CD14-positive monocyte (primary cell): ENCODE data around the gene RPS6KA6. TPM values are rescaled to one million over a fixed set of nuclear protein-coding genes. Genes with fewer than 3 reads are reported as not detected.

Experiments used
- DNase-seq, 3 donors: peaks; one replicate each; pipeline ENCODE4 v3.0.0-alpha.2; 2011 to 2022
- H2AFZ ChIP-seq: 2 replicates; pipeline ENCODE4 v1.6.0; 2012; ENCODE audit warnings: mild to moderate bottlenecking, low read depth, low read length, inconsistent platforms; ENCODE audit not compliant: insufficient read depth, poor library complexity, severe bottlenecking
- H3K27ac ChIP-seq, 2 donors: 1 replicate in 1 of 2; 2 replicates in 1 of 2; pipeline ENCODE4 v1.5.1; 2012 to 2013; ENCODE audit warnings: low read length in 2 of 2, control low read depth in 1 of 2, inconsistent platforms in 1 of 2, low read depth in 1 of 2, mild to moderate bottlenecking in 1 of 2
- H3K27me3 ChIP-seq, 2 donors: one replicate each; pipeline versions ENCODE4 v1.6.0 to v1.6.1; 2011 to 2013; ENCODE audit warnings: low read length in 2 of 2; ENCODE audit not compliant: control insufficient read depth in 2 of 2, insufficient read depth in 2 of 2
- H3K36me3 ChIP-seq, 2 donors: replicated peaks in 1 of 2; 1 replicate in 1 of 2; 2 replicates in 1 of 2; pipeline versions ENCODE4 v1.5.1 to v1.6.1; 2012 to 2013; ENCODE audit warnings: low read length in 2 of 2, control low read depth in 1 of 2, inconsistent platforms in 1 of 2, mild to moderate bottlenecking in 1 of 2; ENCODE audit not compliant: insufficient read depth in 2 of 2, control insufficient read depth in 1 of 2
- H3K4me1 ChIP-seq, 2 donors: 1 replicate in 1 of 2; 2 replicates in 1 of 2; pipeline versions ENCODE4 v1.5.1 to v1.6.1; 2012 to 2013; ENCODE audit warnings: low read length in 2 of 2, control low read depth in 1 of 2, inconsistent platforms in 1 of 2, mild to moderate bottlenecking in 1 of 2, moderate library complexity in 1 of 2; ENCODE audit not compliant: insufficient read depth in 2 of 2, control insufficient read depth in 1 of 2
- H3K4me2 ChIP-seq: replicated peaks from 2 replicates; pipeline ENCODE3; 2012; ENCODE audit warnings: low read length, moderate library complexity, mild to moderate bottlenecking; ENCODE audit not compliant: poor library complexity, severe bottlenecking; ENCODE audit errors: extremely low read depth
- H3K4me3 ChIP-seq, 3 experiments: fragments of 200-600 bp in 1 of 3; sonication (generic) in 1 of 3; replicated peaks in 1 of 3; 1 replicate in 2 of 3; 2 replicates in 1 of 3; pipeline ENCODE4 v1.5.1; 2011 to 2013; ENCODE audit warnings: low read length in 3 of 3, mild to moderate bottlenecking in 3 of 3, control low read depth in 2 of 3, low read depth in 2 of 3, inconsistent platforms in 1 of 3, moderate library complexity in 1 of 3
- H3K79me2 ChIP-seq: 2 replicates; pipeline ENCODE4 v1.6.0; 2012; ENCODE audit warnings: mild to moderate bottlenecking, control low read depth, inconsistent platforms, low read length, moderate library complexity; ENCODE audit not compliant: insufficient read depth
- H3K9ac ChIP-seq: 2 replicates; pipeline ENCODE4 v1.6.0; 2017; ENCODE audit warnings: low read length, mild to moderate bottlenecking; ENCODE audit not compliant: insufficient read depth, poor library complexity, severe bottlenecking
- H3K9me3 ChIP-seq, 2 donors: replicated peaks in 1 of 2; 1 replicate in 1 of 2; 2 replicates in 1 of 2; pipeline versions ENCODE4 v1.5.1 to v1.6.1; 2012 to 2013; ENCODE audit warnings: low read length in 2 of 2, control low read depth in 1 of 2; ENCODE audit not compliant: control insufficient read depth in 1 of 2, insufficient read depth in 1 of 2
- H4K20me1 ChIP-seq: 2 replicates; pipeline ENCODE4 v1.6.0; 2012; ENCODE audit warnings: mild to moderate bottlenecking, low read length, control low read depth, moderate library complexity; ENCODE audit not compliant: insufficient read depth
- H3K27ac Mint-ChIP-seq, 7 donors: one replicate each; pipeline ENCODE4 v1.8.0; 2020; ENCODE audit warnings: mild to moderate bottlenecking in 7 of 7, mixed read lengths in 7 of 7, moderate library complexity in 6 of 7, inconsistent platforms in 2 of 7
- H3K27me3 Mint-ChIP-seq, 3 donors: one replicate each; pipeline ENCODE4 v1.8.0; 2021 to 2022; ENCODE audit warnings: low read depth in 3 of 3, mild to moderate bottlenecking in 3 of 3, mixed read lengths in 3 of 3, moderate library complexity in 3 of 3, inconsistent platforms in 1 of 3
- H3K36me3 Mint-ChIP-seq, 2 donors: one replicate each; pipeline ENCODE4 v1.8.0; 2020; ENCODE audit warnings: mixed read lengths in 2 of 2, inconsistent platforms in 1 of 2, mild to moderate bottlenecking in 1 of 2
- H3K4me1 Mint-ChIP-seq: one replicate; pipeline ENCODE4 v1.8.0; 2020; ENCODE audit warnings: mild to moderate bottlenecking, mixed read lengths
- H3K4me3 Mint-ChIP-seq, 2 donors: one replicate each; pipeline ENCODE4 v1.8.0; 2020; ENCODE audit warnings: mild to moderate bottlenecking in 2 of 2, mixed read lengths in 2 of 2, moderate library complexity in 1 of 2
- H3K9me3 Mint-ChIP-seq, 7 donors: one replicate each; pipeline ENCODE4 v1.8.0; 2020 to 2022; ENCODE audit warnings: mixed read lengths in 7 of 7, mild to moderate bottlenecking in 6 of 7, moderate library complexity in 6 of 7, inconsistent platforms in 2 of 7
- WGBS: methylation state at CpG from one replicate; pipeline ENCODE4 v1.1.5; 2013; ENCODE audit warnings: missing lambda C conversion rate; ENCODE audit not compliant: insufficient coverage; 5-methylcytosine and 5-hydroxymethylcytosine counted together
- intact Hi-C, 2 donors: fragments of 100-400 bp; cut with micrococcal nuclease; formaldehyde crosslinking; loops; one replicate each; pipeline versions ENCODE4 v1.15.0 to v1.15.1; 2023
- polyA plus RNA-seq, 3 donors: library from polyadenylated mRNA; depleted of rRNA in 1 of 3; unstranded in 2 of 3; stranded (reverse) in 1 of 3; fragments of 300-500 nt in 2 of 3; fragments of >200 nt in 1 of 3; fragmentation: Illumina TruSeq in 2 of 3; gene quantifications; 1 replicate in 2 of 3; 2 replicates in 1 of 3; pipeline ENCODE4 v1.2.3, GENCODE V29; 2012 to 2021
- TF ChIP-seq, protein P1 (sequence below): fragments of 200-600 bp; IDR thresholded peaks from one replicate; pipeline ENCODE4 v1.8.0; 2022; ENCODE audit warnings: antibody characterized with exemption, mild to moderate bottlenecking

The RPS6KA6 gene
- polyA plus RNA-seq, 3 donors: not detected

DNA sequence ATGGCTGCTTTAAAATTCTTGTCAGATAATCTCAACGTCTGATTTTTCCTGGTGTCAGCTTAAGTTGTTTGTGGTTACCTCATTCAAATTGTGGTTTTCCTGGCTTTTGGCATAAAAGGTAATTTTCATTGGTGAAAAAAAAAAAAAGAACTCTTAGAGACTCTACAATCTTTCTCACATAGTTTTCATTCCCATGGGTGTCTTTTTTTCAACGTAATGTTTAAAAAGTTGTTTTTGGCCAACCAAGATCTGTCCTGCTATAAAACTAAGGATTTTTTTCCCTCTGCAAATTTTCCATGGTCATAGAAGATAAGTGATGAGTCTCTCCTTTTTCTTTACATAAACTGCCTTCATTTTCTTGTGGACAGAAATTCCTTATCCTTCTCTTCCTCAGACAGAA is 28.9 kb upstream of the RPS6KA6 start:
- no peak overlapping the region for H2AFZ ChIP-seq
- no peak overlapping the region for H3K27ac Mint-ChIP-seq
- intact Hi-C loops: no loop called here
- no peaks in the 10 kb centered on the region for H4K20me1 ChIP-seq
- peaks cover 0 to 5% (median 0%) of the 10 kb centered on the region in 7 donors for H3K9me3 Mint-ChIP-seq
- no peaks in the 10 kb centered on the region for H3K79me2 ChIP-seq
- no peak overlapping the region for H3K4me3 ChIP-seq
- DNase-seq: no peak
- H3K4me3 Mint-ChIP-seq: no peak overlapping the region
- H3K4me1 ChIP-seq: no peaks in the 10 kb centered on the region
- WGBS: no CpG with 5 or more reads among the region's 2 CpGs
- no peak overlapping the region for H3K4me2 ChIP-seq
- no peak overlapping the region for H3K9ac ChIP-seq
- no peaks in the 10 kb centered on the region for H3K27me3 ChIP-seq
- no peaks in the 10 kb centered on the region for H3K4me1 Mint-ChIP-seq
- H3K36me3 Mint-ChIP-seq: no peaks in the 10 kb centered on the region
- no peaks in the 10 kb centered on the region for H3K36me3 ChIP-seq
- no peak overlapping the region for H3K27ac ChIP-seq
- TF ChIP-seq, protein P1, sequence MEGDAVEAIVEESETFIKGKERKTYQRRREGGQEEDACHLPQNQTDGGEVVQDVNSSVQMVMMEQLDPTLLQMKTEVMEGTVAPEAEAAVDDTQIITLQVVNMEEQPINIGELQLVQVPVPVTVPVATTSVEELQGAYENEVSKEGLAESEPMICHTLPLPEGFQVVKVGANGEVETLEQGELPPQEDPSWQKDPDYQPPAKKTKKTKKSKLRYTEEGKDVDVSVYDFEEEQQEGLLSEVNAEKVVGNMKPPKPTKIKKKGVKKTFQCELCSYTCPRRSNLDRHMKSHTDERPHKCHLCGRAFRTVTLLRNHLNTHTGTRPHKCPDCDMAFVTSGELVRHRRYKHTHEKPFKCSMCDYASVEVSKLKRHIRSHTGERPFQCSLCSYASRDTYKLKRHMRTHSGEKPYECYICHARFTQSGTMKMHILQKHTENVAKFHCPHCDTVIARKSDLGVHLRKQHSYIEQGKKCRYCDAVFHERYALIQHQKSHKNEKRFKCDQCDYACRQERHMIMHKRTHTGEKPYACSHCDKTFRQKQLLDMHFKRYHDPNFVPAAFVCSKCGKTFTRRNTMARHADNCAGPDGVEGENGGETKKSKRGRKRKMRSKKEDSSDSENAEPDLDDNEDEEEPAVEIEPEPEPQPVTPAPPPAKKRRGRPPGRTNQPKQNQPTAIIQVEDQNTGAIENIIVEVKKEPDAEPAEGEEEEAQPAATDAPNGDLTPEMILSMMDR: no peak
- H3K9me3 ChIP-seq: no peaks in the 10 kb centered on the region
- H3K27me3 Mint-ChIP-seq: peaks cover 0 to 2% (median 2%) of the 10 kb centered on the region in 3 donors

DNA sequence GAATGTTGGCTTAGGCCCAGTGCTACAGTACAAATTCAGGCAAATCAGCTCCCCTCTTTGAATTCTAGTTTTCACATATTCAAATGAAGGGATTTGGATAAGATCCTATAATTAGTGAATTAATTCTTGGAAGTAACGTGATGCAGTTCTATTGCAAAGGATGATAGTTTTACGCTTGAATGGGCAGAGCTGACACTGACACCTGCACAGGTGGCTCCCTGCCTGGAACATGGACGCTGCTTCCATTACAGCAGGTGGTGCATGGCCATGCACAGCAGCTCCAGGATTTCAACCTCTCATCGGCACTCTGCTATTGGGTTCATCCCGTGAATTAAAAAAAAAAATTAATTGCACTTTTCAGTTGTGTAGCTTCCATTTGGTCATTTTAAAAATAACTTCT is 28.4 kb upstream of the RPS6KA6 start:
- Histone ChIP-seq H3K27me3 (no peaks in the 10 kb centered on the region), H3K27ac (no peak overlapping the region), H3K9me3 (no peaks in the 10 kb centered on the region), H3K4me1 (no peaks in the 10 kb centered on the region), H3K9ac (no peak overlapping the region), H3K79me2 (no peaks in the 10 kb centered on the region), H3K4me2 (no peak overlapping the region), H2AFZ (no peak overlapping the region), H3K36me3 (no peaks in the 10 kb centered on the region), H3K4me3 (no peak overlapping the region), H4K20me1 (no peaks in the 10 kb centered on the region)
- TF ChIP-seq, protein P1: no peak
- Mint-ChIP-seq H3K27ac (no peak overlapping the region), H3K27me3 (peaks cover 0 to 2% (median 2%) of the 10 kb centered on the region in 3 donors), H3K9me3 (peaks cover 0 to 5% (median 0%) of the 10 kb centered on the region in 7 donors), H3K36me3 (no peaks in the 10 kb centered on the region), H3K4me3 (no peak overlapping the region), H3K4me1 (no peaks in the 10 kb centered on the region)
- intact Hi-C loops: no loop called here
- DNase-seq: no peak
- no CpG with 5 or more reads among the region's 5 CpGs for WGBS
